22Rv1 (cell line): ENCODE measurements around the gene UBL7.

Experiments used
- H3K27ac ChIP-seq: fragments of 450-650 bp; 2 replicates; pipeline ENCODE4 v1.5.1; 2017
- CTCF ChIP-seq: fragments of 450-650 bp; IDR thresholded peaks from 2 replicates; pipeline ENCODE4 v1.5.1; 2017; ENCODE audit warnings: mild to moderate bottlenecking
- ZFX ChIP-seq: fragments of 450-650 bp; IDR thresholded peaks from 2 replicates; pipeline ENCODE4 v1.6.1; 2017; ENCODE audit warnings: antibody characterized with exemption, borderline replicate concordance

Gene UBL7

GRCh38 chr15:74398183-74398582 is 62.8 kb downstream of the UBL7 start:
- TF ChIP-seq CTCF (no peak), ZFX (no peak)
- no peak overlapping the region for H3K27ac ChIP-seq

- TF ChIP-seq CTCF (no peak), ZFX (no peak)
- no peak overlapping the region for H3K27ac ChIP-seq
These were observed 63.5 kb downstream of the UBL7 start for GRCh38 chr15:74397239-74398068.

- H3K27ac ChIP-seq = no peak overlapping the region
- TF ChIP-seq CTCF = no peak
- TF ChIP-seq ZFX = no peak
These were observed 64.3 kb downstream of the UBL7 start for GRCh38 chr15:74396445-74397238.

- TF ChIP-seq CTCF (no peak), ZFX (no peak)
- no peak overlapping the region for H3K27ac ChIP-seq
These were observed 64.9 kb downstream of the UBL7 start for GRCh38 chr15:74396146-74396438.
